ENCODE measurements around the gene TLX2. TPM values are rescaled to one million over a fixed set of nuclear protein-coding genes. Genes with fewer than 3 reads are reported as not detected.

Gene TLX2
- total RNA-seq, 1 experiment from 2014 or later, result not detected

DNA sequence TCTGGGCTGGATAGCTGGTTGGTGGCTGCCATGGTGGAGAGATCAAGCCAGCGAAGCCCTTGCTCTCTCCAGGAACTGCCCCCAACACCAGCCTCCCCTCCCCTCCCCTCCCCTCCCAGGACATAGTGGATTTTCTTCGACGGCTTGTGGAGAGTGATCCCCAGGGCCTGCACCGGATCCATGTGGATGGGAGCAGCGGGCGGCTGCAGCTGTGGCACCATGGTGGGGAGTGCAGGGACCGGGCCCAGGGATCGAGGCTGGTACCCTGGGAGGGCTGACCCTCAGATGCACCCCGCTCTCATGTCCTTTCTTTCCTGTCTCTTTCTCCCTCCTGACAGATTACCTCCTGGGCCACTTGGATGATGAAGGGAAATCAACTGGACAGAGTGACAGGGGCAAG is 24.3 kb upstream of the TLX2 start:
- Histone ChIP-seq H3K4me3 (ENCODE audit: low read depth in 2 of 2, low read length in 2 of 2) (no peak overlapping the region), H3K9me3 (ENCODE audit: control insufficient read depth, insufficient read depth, low read depth, low read length) (no peaks in the 10 kb centered on the region), H3K27me3 (ENCODE audit: control insufficient read depth, insufficient read depth, low read length) (no peaks in the 10 kb centered on the region), H3K27ac (ENCODE audit: low read length) (no peak overlapping the region), H3K4me1 (ENCODE audit: control insufficient read depth, insufficient read depth, low read length) (no peaks in the 10 kb centered on the region), H3K36me3 (ENCODE audit: control insufficient read depth, insufficient read depth, low read length) (no peaks in the 10 kb centered on the region; the same call in none of the 2 replicates)
- ATAC-seq (no peak), DNase-seq (ENCODE audit: low read depth, low spot score) (no peak)
- no TSS peak for BruUV-seq (replicated peaks)
- ChIA-PET CTCF (no interaction called here), POLR2A (interaction anchor here (0.8 kb wide), 1 partner anchor 11 kb away, joined by 3 read pairs; no protein-coding TSS in a partner anchor)
- in situ Hi-C loops (cut with HindIII; ENCODE audit: low pct_unique_long_range_greater_than_20kb, low sequenced_read_pairs), result no loop called here
- intact Hi-C loops (cut with micrococcal nuclease; ENCODE audit: unreplicated experiment), result no loop called here
- TF ChIP-seq TCF7L2 (IDR thresholded peaks at IDR 0.05; ENCODE audit: low read depth, low read length) (no peak), POLR2AphosphoS5 (IDR thresholded peaks at IDR 0.05; ENCODE audit: low read depth, low read length) (no peak), SIN3A (IDR thresholded peaks at IDR 0.05; ENCODE audit: borderline replicate concordance, insufficient read depth, low read depth, low read length) (no peak)
- TF ChIP-seq, protein P1, sequence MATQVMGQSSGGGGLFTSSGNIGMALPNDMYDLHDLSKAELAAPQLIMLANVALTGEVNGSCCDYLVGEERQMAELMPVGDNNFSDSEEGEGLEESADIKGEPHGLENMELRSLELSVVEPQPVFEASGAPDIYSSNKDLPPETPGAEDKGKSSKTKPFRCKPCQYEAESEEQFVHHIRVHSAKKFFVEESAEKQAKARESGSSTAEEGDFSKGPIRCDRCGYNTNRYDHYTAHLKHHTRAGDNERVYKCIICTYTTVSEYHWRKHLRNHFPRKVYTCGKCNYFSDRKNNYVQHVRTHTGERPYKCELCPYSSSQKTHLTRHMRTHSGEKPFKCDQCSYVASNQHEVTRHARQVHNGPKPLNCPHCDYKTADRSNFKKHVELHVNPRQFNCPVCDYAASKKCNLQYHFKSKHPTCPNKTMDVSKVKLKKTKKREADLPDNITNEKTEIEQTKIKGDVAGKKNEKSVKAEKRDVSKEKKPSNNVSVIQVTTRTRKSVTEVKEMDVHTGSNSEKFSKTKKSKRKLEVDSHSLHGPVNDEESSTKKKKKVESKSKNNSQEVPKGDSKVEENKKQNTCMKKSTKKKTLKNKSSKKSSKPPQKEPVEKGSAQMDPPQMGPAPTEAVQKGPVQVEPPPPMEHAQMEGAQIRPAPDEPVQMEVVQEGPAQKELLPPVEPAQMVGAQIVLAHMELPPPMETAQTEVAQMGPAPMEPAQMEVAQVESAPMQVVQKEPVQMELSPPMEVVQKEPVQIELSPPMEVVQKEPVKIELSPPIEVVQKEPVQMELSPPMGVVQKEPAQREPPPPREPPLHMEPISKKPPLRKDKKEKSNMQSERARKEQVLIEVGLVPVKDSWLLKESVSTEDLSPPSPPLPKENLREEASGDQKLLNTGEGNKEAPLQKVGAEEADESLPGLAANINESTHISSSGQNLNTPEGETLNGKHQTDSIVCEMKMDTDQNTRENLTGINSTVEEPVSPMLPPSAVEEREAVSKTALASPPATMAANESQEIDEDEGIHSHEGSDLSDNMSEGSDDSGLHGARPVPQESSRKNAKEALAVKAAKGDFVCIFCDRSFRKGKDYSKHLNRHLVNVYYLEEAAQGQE (IDR thresholded peaks at IDR 0.05; ENCODE audit: insufficient read depth in 1 of 2, low read depth in 2 of 2, low read length in 1 of 2), result no peak
- TF ChIP-seq, protein P2, sequence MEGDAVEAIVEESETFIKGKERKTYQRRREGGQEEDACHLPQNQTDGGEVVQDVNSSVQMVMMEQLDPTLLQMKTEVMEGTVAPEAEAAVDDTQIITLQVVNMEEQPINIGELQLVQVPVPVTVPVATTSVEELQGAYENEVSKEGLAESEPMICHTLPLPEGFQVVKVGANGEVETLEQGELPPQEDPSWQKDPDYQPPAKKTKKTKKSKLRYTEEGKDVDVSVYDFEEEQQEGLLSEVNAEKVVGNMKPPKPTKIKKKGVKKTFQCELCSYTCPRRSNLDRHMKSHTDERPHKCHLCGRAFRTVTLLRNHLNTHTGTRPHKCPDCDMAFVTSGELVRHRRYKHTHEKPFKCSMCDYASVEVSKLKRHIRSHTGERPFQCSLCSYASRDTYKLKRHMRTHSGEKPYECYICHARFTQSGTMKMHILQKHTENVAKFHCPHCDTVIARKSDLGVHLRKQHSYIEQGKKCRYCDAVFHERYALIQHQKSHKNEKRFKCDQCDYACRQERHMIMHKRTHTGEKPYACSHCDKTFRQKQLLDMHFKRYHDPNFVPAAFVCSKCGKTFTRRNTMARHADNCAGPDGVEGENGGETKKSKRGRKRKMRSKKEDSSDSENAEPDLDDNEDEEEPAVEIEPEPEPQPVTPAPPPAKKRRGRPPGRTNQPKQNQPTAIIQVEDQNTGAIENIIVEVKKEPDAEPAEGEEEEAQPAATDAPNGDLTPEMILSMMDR (IDR thresholded peaks at IDR 0.05), result no peak

DNA sequence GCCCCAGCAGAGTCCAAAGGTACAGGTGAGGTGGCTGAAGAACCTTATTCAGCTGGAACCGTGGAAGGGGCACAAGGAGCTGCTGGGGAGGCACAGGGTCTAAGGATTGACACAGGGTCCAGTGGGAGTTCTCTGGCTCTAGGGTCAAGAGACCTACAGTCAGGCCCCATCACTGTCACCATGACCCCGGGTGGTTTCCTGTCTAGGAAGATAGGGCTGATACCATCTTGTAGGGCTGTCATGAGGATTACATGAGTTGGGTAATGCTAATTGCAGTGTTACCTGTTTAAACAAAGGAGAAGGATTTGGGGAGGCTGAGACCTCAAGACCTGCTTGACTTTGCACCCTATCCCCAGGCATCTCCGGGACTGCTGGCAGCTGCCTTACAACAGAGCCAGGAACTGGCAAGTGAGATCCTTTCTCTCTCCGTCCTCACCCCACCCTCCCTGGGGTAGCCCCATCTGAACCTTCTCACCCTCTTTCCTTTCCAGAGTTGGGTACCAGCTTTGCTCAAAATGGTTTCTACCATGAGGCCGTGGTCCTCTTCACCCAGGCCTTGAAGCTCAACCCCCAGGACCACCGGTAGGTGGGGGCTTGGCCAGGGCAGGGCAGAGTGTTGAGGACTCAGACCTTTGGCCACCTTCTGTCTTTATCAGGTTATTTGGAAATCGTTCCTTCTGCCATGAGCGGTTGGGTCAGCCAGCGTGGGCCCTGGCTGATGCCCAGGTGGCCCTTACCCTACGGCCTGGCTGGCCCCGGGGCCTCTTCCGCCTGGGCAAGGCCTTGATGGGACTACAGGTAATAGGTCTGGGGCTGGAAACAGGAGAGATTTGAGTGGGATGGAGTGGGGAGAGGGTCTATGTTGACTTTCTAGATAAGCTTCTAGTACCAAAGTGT is 22.4 kb upstream of the TLX2 start:
- no TSS peak for BruUV-seq (replicated peaks)

More for the DNA sequence above, 22.4 kb upstream of the TLX2 start:
- H3K27me3 ChIP-seq (ENCODE audit: control insufficient read depth, insufficient read depth, low read length), result no peaks in the 10 kb centered on the region
- no peak overlapping the region for H3K4me3 ChIP-seq (ENCODE audit: low read depth in 2 of 2, low read length in 2 of 2)
- TF ChIP-seq SIN3A (IDR thresholded peaks at IDR 0.05; ENCODE audit: borderline replicate concordance, insufficient read depth, low read depth, low read length) (no peak), POLR2AphosphoS5 (IDR thresholded peaks at IDR 0.05; ENCODE audit: low read depth, low read length) (no peak), TCF7L2 (IDR thresholded peaks at IDR 0.05; ENCODE audit: low read depth, low read length) (no peak)
- TF ChIP-seq, protein P2 (IDR thresholded peaks at IDR 0.05), result no peak
- H3K27ac ChIP-seq (ENCODE audit: low read length), result no peak overlapping the region
- ATAC-seq, result no peak
- H3K9me3 ChIP-seq (ENCODE audit: control insufficient read depth, insufficient read depth, low read depth, low read length), result no peaks in the 10 kb centered on the region
- intact Hi-C loops (cut with micrococcal nuclease; ENCODE audit: unreplicated experiment) (no loop called here), in situ Hi-C loops (cut with HindIII; ENCODE audit: low pct_unique_long_range_greater_than_20kb, low sequenced_read_pairs) (no loop called here)
- no peaks in the 10 kb centered on the region; the same call in none of the 2 replicates for H3K36me3 ChIP-seq (ENCODE audit: control insufficient read depth, insufficient read depth, low read length)
- ChIA-PET CTCF (no interaction called here), POLR2A (interaction anchor here (0.5 kb wide), 1 partner anchor 59 kb away, joined by 4 read pairs; no protein-coding TSS in a partner anchor)
- no peak for DNase-seq (ENCODE audit: low read depth, low spot score)
- H3K4me1 ChIP-seq (ENCODE audit: control insufficient read depth, insufficient read depth, low read length), result no peaks in the 10 kb centered on the region

Data from Panc1 (cell line).